DOHH2 (cell line): ENCODE measurements around the gene HIKESHI.

ENCODE experiments used
- H3F3A ChIP-seq: fragments of 200-600 bp; sonication (generic), shearing (Covaris generic); 2 replicates; pipeline ENCODE4 v1.6.0; 2016; ENCODE audit warnings: antibody characterized with exemption, mild to moderate bottlenecking; ENCODE audit not compliant: control insufficient read depth, insufficient read depth
- H3K27ac ChIP-seq: fragments of 200-600 bp; sonication (generic); 2 replicates; pipeline ENCODE4 v1.5.1; 2014; ENCODE audit warnings: low read depth, mild to moderate bottlenecking, low read length, moderate library complexity
- H3K27me3 ChIP-seq: fragments of 200-600 bp; sonication (generic); 2 replicates; pipeline ENCODE4 v1.6.1; 2014; ENCODE audit warnings: mild to moderate bottlenecking, low read length, mixed read lengths; ENCODE audit not compliant: control insufficient read depth
- H3K36me3 ChIP-seq: fragments of 200-600 bp; sonication (generic); 2 replicates; pipeline ENCODE4 v1.6.1; 2014; ENCODE audit warnings: mild to moderate bottlenecking, low read length, moderate library complexity, mixed read lengths; ENCODE audit not compliant: control insufficient read depth
- H3K4me1 ChIP-seq: fragments of 200-600 bp; sonication (generic); 2 replicates; pipeline ENCODE4 v1.6.1; 2014; ENCODE audit warnings: mild to moderate bottlenecking, low read length, mixed read lengths; ENCODE audit not compliant: control insufficient read depth
- H3K4me2 ChIP-seq: fragments of 200-600 bp; sonication (generic); 2 replicates; pipeline ENCODE4 v1.6.0; 2014; ENCODE audit warnings: mild to moderate bottlenecking, low read length, moderate library complexity
- H3K4me3 ChIP-seq: fragments of 200-600 bp; sonication (generic); 2 replicates; pipeline ENCODE4 v1.5.1; 2014; ENCODE audit warnings: mild to moderate bottlenecking, low read length, mixed read lengths
- H3K79me2 ChIP-seq: fragments of 200-600 bp; sonication (generic); 2 replicates; pipeline ENCODE4 v1.6.1; 2014; ENCODE audit warnings: mild to moderate bottlenecking, low read length, mixed read lengths; ENCODE audit not compliant: control insufficient read depth
- H3K9me2 ChIP-seq: fragments of 200-600 bp; sonication (generic); replicated peaks from 2 replicates; pipeline ENCODE4 v1.6.1; 2014; ENCODE audit warnings: mild to moderate bottlenecking, low read length, mixed read lengths; ENCODE audit not compliant: control insufficient read depth
- H3K9me3 ChIP-seq: fragments of 200-600 bp; sonication (generic); 2 replicates; pipeline ENCODE4 v1.6.1; 2014; ENCODE audit warnings: antibody characterized with exemption, low read length, mixed read lengths; ENCODE audit not compliant: control insufficient read depth, insufficient read depth
- H4K20me1 ChIP-seq: fragments of 200-600 bp; sonication (generic); 2 replicates; pipeline ENCODE4 v1.6.0; 2014; ENCODE audit warnings: low read depth, mild to moderate bottlenecking, antibody characterized with exemption, low read length, moderate library complexity; ENCODE audit not compliant: control insufficient read depth, insufficient read depth
- EZH2phosphoT487 ChIP-seq: fragments of 200-600 bp; sonication (generic); IDR thresholded peaks from 2 replicates; pipeline ENCODE4 v1.6.1; 2017; ENCODE audit warnings: borderline replicate concordance, mild to moderate bottlenecking, antibody characterized with exemption, low read length, moderate library complexity, mixed read lengths
- TF ChIP-seq, protein P1 (sequence below): fragments of 200-600 bp; sonication (generic); IDR thresholded peaks from one replicate; pipeline ENCODE4 v1.5.1; 2014; ENCODE audit warnings: antibody characterized with exemption, mild to moderate bottlenecking, low read depth, low read length; ENCODE audit not compliant: poor library complexity, severe bottlenecking

Gene HIKESHI

DNA sequence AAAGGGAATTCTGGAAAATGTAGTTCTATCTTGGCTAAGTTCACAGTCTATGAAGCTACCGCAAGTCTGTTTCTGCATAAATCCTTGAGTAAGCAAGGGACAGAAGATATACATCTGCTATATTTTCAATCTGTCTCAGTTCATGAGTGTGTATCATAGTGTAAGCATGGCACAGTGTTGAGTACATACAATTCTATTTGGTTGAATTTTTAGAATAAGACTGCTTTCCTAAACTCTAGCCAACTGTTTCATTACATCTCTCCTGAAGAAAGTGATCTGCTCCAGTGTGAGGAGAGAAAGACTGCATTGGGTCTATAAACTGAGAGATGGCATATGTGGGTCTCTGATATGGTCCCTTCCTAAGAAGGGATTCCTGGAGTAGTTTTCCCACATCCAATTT lies 70.0 kb downstream of the HIKESHI start:
- H3K9me3 ChIP-seq = no peaks in the 10 kb centered on the region
- no peaks in the 10 kb centered on the region for H3K36me3 ChIP-seq
- no peaks in the 10 kb centered on the region for H3K79me2 ChIP-seq
- H3K4me1 ChIP-seq = no peaks in the 10 kb centered on the region
- no peak overlapping the region for H3K27ac ChIP-seq
- H3K27me3 ChIP-seq = peaks cover 5% of the 10 kb centered on the region; the same call in 1 of the 2 replicates
- no peaks in the 10 kb centered on the region for H4K20me1 ChIP-seq
- no peaks in the 10 kb centered on the region; the same call in 1 of the 2 replicates for H3K9me2 ChIP-seq
- no peak overlapping the region for H3K4me2 ChIP-seq
- H3F3A ChIP-seq = no peaks in the 10 kb centered on the region
- H3K4me3 ChIP-seq = no peak overlapping the region
- TF ChIP-seq EZH2phosphoT487 = no peak
- TF ChIP-seq, protein P1, sequence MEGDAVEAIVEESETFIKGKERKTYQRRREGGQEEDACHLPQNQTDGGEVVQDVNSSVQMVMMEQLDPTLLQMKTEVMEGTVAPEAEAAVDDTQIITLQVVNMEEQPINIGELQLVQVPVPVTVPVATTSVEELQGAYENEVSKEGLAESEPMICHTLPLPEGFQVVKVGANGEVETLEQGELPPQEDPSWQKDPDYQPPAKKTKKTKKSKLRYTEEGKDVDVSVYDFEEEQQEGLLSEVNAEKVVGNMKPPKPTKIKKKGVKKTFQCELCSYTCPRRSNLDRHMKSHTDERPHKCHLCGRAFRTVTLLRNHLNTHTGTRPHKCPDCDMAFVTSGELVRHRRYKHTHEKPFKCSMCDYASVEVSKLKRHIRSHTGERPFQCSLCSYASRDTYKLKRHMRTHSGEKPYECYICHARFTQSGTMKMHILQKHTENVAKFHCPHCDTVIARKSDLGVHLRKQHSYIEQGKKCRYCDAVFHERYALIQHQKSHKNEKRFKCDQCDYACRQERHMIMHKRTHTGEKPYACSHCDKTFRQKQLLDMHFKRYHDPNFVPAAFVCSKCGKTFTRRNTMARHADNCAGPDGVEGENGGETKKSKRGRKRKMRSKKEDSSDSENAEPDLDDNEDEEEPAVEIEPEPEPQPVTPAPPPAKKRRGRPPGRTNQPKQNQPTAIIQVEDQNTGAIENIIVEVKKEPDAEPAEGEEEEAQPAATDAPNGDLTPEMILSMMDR = no peak

DNA sequence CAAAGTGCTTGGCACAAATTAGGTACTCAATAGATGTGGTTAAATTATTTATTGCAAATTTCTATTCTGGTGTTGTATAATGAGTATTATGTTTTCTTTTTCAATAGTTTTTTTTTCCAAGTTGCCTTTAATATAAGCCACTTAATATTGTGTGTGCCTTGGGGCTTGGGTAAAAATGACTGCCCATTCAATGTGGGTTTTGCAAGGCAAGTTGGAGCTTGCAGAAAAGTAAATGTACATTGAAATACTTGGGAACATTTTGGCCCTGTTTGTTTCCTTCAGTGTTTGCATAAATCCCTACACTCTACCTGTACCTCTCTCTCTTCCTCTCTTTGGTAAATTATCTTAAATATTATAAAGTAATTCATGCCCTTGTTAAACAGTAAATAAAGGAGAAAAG lies 70.5 kb downstream of the HIKESHI start:
- Histone ChIP-seq H3K4me1 (no peaks in the 10 kb centered on the region), H3F3A (no peaks in the 10 kb centered on the region), H3K79me2 (no peaks in the 10 kb centered on the region), H3K27ac (no peak overlapping the region), H3K9me2 (no peaks in the 10 kb centered on the region; the same call in 1 of the 2 replicates), H4K20me1 (no peaks in the 10 kb centered on the region), H3K4me3 (no peak overlapping the region), H3K36me3 (no peaks in the 10 kb centered on the region), H3K4me2 (no peak overlapping the region), H3K9me3 (no peaks in the 10 kb centered on the region), H3K27me3 (peaks cover 5% of the 10 kb centered on the region; the same call in 1 of the 2 replicates)
- TF ChIP-seq, protein P1 = no peak
- no peak for TF ChIP-seq EZH2phosphoT487

DNA sequence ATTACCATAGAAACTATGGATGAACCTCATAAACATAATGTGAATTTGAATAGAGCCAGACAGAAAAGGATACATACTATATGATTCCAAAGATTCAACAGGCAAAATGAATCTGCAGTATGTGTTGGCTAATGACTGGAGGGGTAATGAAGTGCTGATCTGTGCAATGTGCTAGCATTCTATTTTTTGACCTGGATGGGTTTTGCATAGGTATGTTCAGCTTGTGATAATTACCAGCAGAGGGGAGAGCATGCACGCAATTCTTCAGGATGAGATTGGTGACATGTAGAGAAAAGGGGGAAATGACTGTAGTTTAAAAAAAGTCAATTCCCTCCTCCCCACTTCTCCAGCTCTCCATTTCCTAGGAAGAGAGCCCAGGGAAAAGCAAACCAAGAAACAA lies 72.0 kb downstream of the HIKESHI start:
- TF ChIP-seq, protein P1 = no peak
- TF ChIP-seq EZH2phosphoT487 = no peak
- no peak overlapping the region for H3K4me3 ChIP-seq

More for the DNA sequence above, 72.0 kb downstream of the HIKESHI start:
- no peak overlapping the region for H3K4me2 ChIP-seq
- no peaks in the 10 kb centered on the region for H3K4me1 ChIP-seq
- H3K9me2 ChIP-seq = no peaks in the 10 kb centered on the region; the same call in 1 of the 2 replicates
- no peaks in the 10 kb centered on the region for H3K36me3 ChIP-seq
- H3K9me3 ChIP-seq = no peaks in the 10 kb centered on the region
- no peaks in the 10 kb centered on the region for H4K20me1 ChIP-seq
- H3K79me2 ChIP-seq = no peaks in the 10 kb centered on the region
- H3K27me3 ChIP-seq = peaks cover 5% of the 10 kb centered on the region; the same call in 1 of the 2 replicates
- no peaks in the 10 kb centered on the region for H3F3A ChIP-seq
- H3K27ac ChIP-seq = no peak overlapping the region
